ENCODE measurements around the gene PITPNC1. TPM values are rescaled to one million over a fixed set of nuclear protein-coding genes. Genes with fewer than 3 reads are reported as not detected.

Gene PITPNC1
- total and polyA plus RNA-seq, 8 donors, result 9.7 to 21.9 (median 11.3) TPM

DNA sequence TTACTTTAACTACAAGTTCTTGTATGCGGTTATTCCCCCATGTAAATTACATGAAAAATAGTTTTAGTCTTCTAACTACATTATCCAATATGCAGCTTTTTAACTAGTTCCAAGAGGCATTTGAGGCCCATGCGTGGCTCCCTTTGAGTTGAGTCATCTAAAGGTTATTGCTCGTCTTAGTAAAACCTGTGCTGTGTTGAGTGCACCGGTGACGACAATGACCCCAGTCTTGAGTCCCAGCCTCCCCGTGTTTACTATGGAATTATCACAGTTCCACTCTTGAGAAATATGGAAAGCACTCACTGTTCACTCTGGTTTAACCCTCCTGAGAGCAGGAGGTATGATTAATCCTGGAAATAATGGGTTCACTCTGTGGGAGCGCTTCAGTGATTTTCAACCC lies 119.2 kb downstream of the PITPNC1 start:
- DNase-seq (no peak), ATAC-seq (no peak)
- Histone ChIP-seq H3K4me1 (peaks cover 0 to 14% of the 10 kb centered on the region in 2 donors), H3K36me3 (no peaks in the 10 kb centered on the region), H3K27ac (no peak overlapping the region), H3K9me3 (peaks cover 0 to 4% of the 10 kb centered on the region in 2 donors), H3K4me3 (no peak overlapping the region), H3K27me3 (no peaks in the 10 kb centered on the region)
- TF ChIP-seq, protein P1, sequence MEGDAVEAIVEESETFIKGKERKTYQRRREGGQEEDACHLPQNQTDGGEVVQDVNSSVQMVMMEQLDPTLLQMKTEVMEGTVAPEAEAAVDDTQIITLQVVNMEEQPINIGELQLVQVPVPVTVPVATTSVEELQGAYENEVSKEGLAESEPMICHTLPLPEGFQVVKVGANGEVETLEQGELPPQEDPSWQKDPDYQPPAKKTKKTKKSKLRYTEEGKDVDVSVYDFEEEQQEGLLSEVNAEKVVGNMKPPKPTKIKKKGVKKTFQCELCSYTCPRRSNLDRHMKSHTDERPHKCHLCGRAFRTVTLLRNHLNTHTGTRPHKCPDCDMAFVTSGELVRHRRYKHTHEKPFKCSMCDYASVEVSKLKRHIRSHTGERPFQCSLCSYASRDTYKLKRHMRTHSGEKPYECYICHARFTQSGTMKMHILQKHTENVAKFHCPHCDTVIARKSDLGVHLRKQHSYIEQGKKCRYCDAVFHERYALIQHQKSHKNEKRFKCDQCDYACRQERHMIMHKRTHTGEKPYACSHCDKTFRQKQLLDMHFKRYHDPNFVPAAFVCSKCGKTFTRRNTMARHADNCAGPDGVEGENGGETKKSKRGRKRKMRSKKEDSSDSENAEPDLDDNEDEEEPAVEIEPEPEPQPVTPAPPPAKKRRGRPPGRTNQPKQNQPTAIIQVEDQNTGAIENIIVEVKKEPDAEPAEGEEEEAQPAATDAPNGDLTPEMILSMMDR (IDR thresholded peaks at IDR 0.05), result no peak
- intact Hi-C loops (cut with DNase I), result no loop called here

DNA sequence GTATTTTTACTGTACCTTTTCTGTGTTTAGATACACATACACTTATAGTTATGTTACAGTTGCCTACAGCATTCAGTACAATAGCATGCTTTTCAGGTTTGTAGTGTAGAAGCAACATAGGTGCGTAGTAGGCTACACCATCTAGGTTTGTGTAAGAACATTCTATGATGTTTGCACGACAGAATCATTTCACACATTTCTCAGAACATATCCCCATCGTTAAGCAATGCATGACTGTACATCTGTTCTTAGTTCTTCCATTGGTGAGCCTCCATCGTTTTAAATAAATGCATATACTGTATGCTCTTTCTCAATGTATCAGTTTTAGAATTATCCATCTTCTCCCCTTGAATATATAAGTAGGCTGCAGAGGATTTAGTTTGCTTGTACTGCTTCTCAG lies 122.6 kb downstream of the PITPNC1 start:
- Histone ChIP-seq H3K9me3 (peaks cover 0 to 4% of the 10 kb centered on the region in 2 donors), H3K27me3 (no peaks in the 10 kb centered on the region), H3K36me3 (no peaks in the 10 kb centered on the region), H3K27ac (no peak overlapping the region), H3K4me1 (no peaks in the 10 kb centered on the region), H3K4me3 (no peak overlapping the region)
- TF ChIP-seq, protein P1 (IDR thresholded peaks at IDR 0.05), result no peak
- intact Hi-C loops (cut with DNase I), result no loop called here
- DNase-seq (no peak), ATAC-seq (no peak)

- TF ChIP-seq, protein P1 (IDR thresholded peaks at IDR 0.05), result no peak
- Histone ChIP-seq H3K4me1 (no peaks in the 10 kb centered on the region), H3K36me3 (no peaks in the 10 kb centered on the region), H3K9me3 (peaks cover 0 to 4% of the 10 kb centered on the region in 2 donors), H3K27ac (no peak overlapping the region), H3K4me3 (no peak overlapping the region), H3K27me3 (no peaks in the 10 kb centered on the region)
- DNase-seq (no peak), ATAC-seq (no peak)
- intact Hi-C loops (cut with DNase I), result no loop called here
Measured at GRCh38 chr17:67500261-67500660, 123.2 kb downstream of the PITPNC1 start.

- TF ChIP-seq, protein P1 (IDR thresholded peaks at IDR 0.05), result no peak
Measured at GRCh38 chr17:67500677-67501300, 123.7 kb downstream of the PITPNC1 start.

GRCh38 chr17:67502151-67502550 lies 125.1 kb downstream of the PITPNC1 start:
- H3K9me3 ChIP-seq, result no peaks in the 10 kb centered on the region
- ATAC-seq (no peak), DNase-seq (no peak)
- H3K4me1 ChIP-seq, result no peaks in the 10 kb centered on the region
- no peaks in the 10 kb centered on the region for H3K27me3 ChIP-seq
- H3K27ac ChIP-seq, result no peak overlapping the region
- no peaks in the 10 kb centered on the region for H3K36me3 ChIP-seq
- no peak overlapping the region for H3K4me3 ChIP-seq
- TF ChIP-seq, protein P1 (IDR thresholded peaks at IDR 0.05), result no peak
- intact Hi-C loops (cut with DNase I), result no loop called here

More at GRCh38 chr17:67500677-67501300, 123.7 kb downstream of the PITPNC1 start:
- Histone ChIP-seq H3K9me3 (no peaks in the 10 kb centered on the region), H3K27me3 (no peaks in the 10 kb centered on the region), H3K36me3 (no peaks in the 10 kb centered on the region), H3K27ac (no peak overlapping the region), H3K4me3 (no peak overlapping the region), H3K4me1 (no peaks in the 10 kb centered on the region)
- no peak for ATAC-seq
- DNase-seq, result no peak
- intact Hi-C loops (cut with DNase I), result no loop called here
